Tibial nerve (tissue), 3 donors: ENCODE results near the gene AP3S2.

Source experiments
- CTCF ChIP-seq, 5 experiments: fragments of 200-600 bp in 3 of 5; fragments of 450-650 bp in 2 of 5; sonication (generic) in 3 of 5; IDR thresholded peaks; one replicate each; pipeline ENCODE4 v1.5.1; 2016 to 2019; ENCODE audit warnings: antibody characterized with exemption in 5 of 5, mild to moderate bottlenecking in 3 of 5, moderate library complexity in 2 of 5
- POLR2A ChIP-seq, 2 donors: fragments of 450-650 bp; IDR thresholded peaks; one replicate each; pipeline ENCODE4 v1.6.1; 2017; ENCODE audit warnings: antibody characterized with exemption in 2 of 2, mild to moderate bottlenecking in 2 of 2, moderate library complexity in 2 of 2

- no peak for TF ChIP-seq CTCF (IDR thresholded peaks at IDR 0.05)
- no peak for TF ChIP-seq POLR2A (IDR thresholded peaks at IDR 0.05)
Observed at GRCh38 chr15:89808160-89808870, 85.5 kb downstream of the AP3S2 start.
